Smooth muscle cell of the pulmonary artery (primary cell): ENCODE data around the gene GNB1. TPM values are rescaled to one million over a fixed set of nuclear protein-coding genes. Genes with fewer than 3 reads are reported as not detected.

Experiments used
- total RNA-seq: library from RNA; depleted of rRNA; stranded (reverse); fragments of >200 nt; gene quantifications from 2 replicates; pipeline ENCODE4 v1.2.3, GENCODE V29; 2014

The GNB1 gene
- 162 and 182 TPM in 2 replicates for total RNA-seq

DNA sequence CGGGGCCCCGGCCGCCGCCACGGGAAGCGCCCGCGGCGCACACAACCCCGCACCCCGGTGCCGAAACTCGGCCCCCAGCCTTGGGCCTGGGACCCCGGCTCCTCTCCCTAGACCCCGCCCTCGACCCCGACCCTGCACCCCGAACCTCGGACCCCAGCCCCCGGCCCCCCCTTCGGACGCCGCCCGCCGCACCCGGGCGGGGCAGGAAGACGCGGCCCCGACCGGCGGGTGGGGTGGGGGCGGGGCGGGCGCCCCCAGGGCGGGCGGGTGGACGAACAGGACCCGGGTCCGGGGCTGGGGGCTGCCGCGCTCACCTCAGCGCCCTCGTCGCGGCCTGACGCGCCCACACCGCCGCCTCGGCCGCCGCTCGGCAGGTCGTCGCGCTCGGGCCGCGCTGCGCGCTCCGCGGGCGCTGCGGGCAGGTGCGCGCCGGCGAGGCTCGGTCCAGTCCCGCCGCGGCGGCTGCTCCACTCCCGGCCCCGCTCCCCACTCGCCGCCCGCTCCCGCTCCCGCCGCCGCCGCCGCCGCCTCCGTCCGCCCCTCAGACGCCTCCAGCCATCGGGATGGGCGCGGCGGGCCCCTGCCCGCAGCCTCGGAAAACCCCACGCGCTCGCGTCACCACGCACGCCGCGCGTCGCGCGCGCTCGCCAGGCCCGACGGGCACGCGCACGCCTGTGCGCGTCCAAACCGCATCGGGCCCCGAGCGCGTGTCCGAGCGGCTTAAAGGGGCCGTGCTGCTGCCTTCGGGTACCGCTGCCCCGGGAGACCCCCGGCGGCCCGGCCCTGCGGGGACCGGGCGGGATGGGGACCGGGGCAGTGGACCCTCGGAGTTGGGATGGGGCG, at the start of gene GNB1:
TSS of gene GNB1 (minus strand) at position 582 of the 843 bp plus-strand sequence. CDS start 65,634 bp downstream, outside the sequence.

DNA sequence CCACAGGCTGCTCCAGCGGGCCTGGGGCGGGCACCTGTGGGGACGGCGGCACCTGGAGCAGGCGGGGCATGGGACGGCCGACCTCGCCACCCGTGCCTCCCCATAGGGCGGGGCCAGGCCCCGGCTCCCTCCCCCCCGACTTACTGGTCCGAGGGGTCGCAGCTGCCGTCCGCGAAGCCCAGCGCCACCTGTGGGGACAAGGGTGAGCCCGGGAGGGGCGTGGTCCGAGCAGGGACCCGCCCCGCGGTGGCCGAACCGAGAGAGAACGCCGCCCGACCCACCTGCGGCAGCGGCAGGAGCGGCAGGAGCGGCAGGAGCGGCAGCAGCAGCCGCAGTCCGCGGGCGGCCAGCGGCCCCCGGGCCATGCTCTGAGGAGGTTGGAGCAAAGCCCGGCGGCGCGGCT, 28.0 kb upstream of the GNB1 start, which contains the start of gene TMEM52:
TSS of gene TMEM52 (minus strand) at position 379 of the 403 bp plus-strand sequence. CDS start at position 365, 14 bp downstream.

DNA sequence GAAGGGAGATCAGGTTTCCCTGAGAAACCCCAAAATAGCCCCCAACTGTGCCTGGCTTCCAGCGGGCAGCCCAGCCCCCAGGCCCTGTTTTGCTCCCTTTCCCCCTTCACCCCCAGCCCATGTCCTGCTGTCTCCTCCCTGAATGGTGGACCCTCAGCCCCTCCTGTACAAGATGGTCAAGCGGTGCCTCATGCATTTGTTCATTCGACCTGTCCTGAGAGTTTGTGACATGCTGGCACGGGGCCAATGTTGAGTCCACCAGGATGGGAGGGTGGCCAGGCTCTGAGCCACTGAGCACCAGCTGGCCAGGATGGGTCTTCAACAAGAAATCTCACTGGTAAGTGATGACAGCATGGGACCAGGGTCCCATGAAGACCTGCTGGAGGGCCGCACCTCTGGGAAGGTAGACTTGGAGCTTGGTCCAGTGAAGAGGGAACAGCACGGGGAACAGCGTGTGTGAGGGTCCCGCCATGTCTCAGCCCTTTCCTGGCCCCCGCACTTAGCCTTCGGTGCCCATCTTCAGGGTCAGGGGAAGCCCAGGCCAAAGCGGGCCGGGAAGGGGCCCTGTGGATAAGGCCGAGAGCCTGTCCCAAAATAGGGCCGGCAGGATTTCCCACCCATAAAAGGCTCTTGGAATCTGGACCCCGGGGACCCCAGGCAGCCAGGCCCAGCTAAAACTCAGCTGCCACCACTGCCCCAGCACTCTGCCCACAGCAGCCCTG, 24.2 kb upstream of the GNB1 start, which contains the start of gene CALML6:
TSS of gene CALML6 (plus strand) at position 290 of the 722 bp plus-strand sequence. CDS start at position 311, 21 bp downstream.

DNA sequence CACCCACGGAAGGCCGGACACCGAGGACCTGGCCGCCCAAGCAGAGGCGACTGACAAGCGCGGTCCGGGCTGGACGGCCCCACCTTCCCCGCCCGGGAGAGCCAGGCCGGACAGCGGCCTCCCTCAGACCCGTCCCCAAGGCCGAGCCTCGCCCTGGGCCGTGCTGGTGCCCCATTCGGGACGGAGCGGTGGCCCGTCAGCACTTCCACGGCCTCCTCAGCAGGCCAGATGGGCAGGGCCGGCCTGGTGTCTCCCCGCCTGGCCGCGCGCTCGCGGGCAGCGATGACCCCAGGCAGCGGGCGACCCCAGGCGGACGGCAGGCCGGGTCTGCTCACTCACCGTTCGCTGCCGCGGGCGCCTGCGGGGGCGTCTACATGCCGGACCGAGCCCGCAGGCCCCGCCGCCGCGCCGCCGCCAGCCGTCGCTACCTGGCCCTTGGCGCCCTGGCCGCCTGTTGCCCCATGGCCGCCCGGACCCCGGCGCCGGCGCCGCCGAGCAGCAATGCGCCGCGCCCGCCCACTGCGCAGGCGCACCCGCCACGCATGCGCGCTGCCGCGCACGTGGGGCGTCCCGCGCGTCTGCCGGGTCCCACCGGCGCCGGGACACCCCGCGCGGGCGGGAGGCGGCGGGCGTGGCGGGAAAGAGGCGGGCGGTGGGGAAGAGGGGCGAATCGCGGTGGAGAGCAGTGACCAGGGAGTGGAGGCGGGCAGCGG, 112.8 kb downstream of the GNB1 start, which contains the start of gene NADK:
TSS of gene NADK (minus strand) at position 521 of the 713 bp plus-strand sequence. CDS start 13,064 bp downstream, outside the sequence.

Other genes with a start within 250 kb of the GNB1 start
- gene CDK11B, start 232.1 kb downstream of the GNB1 start, total RNA-seq, result 8.6 and 10.7 TPM in 2 replicates
- 39.8 and 45.2 TPM in 2 replicates for gene SLC35E2B, start 198.3 kb downstream of the GNB1 start, total RNA-seq
- 5.9 and 11.8 TPM in 2 replicates for gene CDK11A, start 166.7 kb downstream of the GNB1 start, total RNA-seq
- gene NADK, start 112.6 kb downstream of the GNB1 start, total RNA-seq, result 34.9 and 44.6 TPM in 2 replicates
- 0.46 and 0.66 TPM in 2 replicates for gene CALML6, start 24.2 kb upstream of the GNB1 start, total RNA-seq
- gene TMEM52, start 28.2 kb upstream of the GNB1 start, total RNA-seq, result 0.20 and 0.43 TPM in 2 replicates
- gene CFAP74, start 112.7 kb upstream of the GNB1 start, total RNA-seq, result not detected in 2 replicates
- not detected in 2 replicates for gene GABRD, start 128.3 kb upstream of the GNB1 start, total RNA-seq
- 1.3 and 2.4 TPM in 2 replicates for gene PRKCZ, start 159.3 kb upstream of the GNB1 start, total RNA-seq